HG03108 (cell line): ENCODE results near the gene CTNS.

Experiments used
- ATAC-seq: cut with Tn5 transposase; IDR thresholded peaks from one replicate; pipeline ENCODE4 v1.9.1; 2021; ENCODE audit warnings: moderate library complexity; ENCODE audit not compliant: unreplicated experiment

The CTNS gene

GRCh38 chr17:3636154-3636907 is at the start of gene CTNS, which contains the start of gene SHPK:
CTNS (plus strand) TSS chr17:3636760; CDS start chr17:3640207, 3,447 bp downstream.
SHPK (minus strand) TSS chr17:3636250; CDS start chr17:3636219, 31 bp downstream.
- peak; percentile 94 for ATAC-seq

- ATAC-seq, result no peak
These were observed 46.8 kb upstream of the CTNS start for GRCh38 chr17:3589784-3590183.

GRCh38 chr17:3590231-3590630 is 46.3 kb upstream of the CTNS start:
- no peak for ATAC-seq

GRCh38 chr17:3590768-3591167 is 45.8 kb upstream of the CTNS start:
- no peak for ATAC-seq

GRCh38 chr17:3592216-3592860 is 44.2 kb upstream of the CTNS start:
- ATAC-seq, result no peak

GRCh38 chr17:3593384-3593783 is 43.2 kb upstream of the CTNS start:
- no peak for ATAC-seq

GRCh38 chr17:3594051-3594800 is 42.3 kb upstream of the CTNS start:
- no peak for ATAC-seq

- no peak for ATAC-seq
These were observed 41.6 kb upstream of the CTNS start for GRCh38 chr17:3594976-3595375.

- ATAC-seq, result no peak
These were observed 39.6 kb upstream of the CTNS start for GRCh38 chr17:3596804-3597464.

- ATAC-seq, result no peak
These were observed 38.5 kb upstream of the CTNS start for GRCh38 chr17:3598078-3598477.

- no peak for ATAC-seq
These were observed 35.9 kb upstream of the CTNS start for GRCh38 chr17:3600529-3601205.

GRCh38 chr17:3602499-3602898 is 34.1 kb upstream of the CTNS start:
- ATAC-seq, result no peak

- ATAC-seq, result no peak
These were observed 33.3 kb upstream of the CTNS start for GRCh38 chr17:3603119-3603869.

GRCh38 chr17:3603870-3604259 is 32.7 kb upstream of the CTNS start:
- ATAC-seq, result no peak

GRCh38 chr17:3609689-3610088 is 26.9 kb upstream of the CTNS start:
- no peak for ATAC-seq

- no peak for ATAC-seq
These were observed 26.0 kb upstream of the CTNS start for GRCh38 chr17:3610523-3610922.

GRCh38 chr17:3613124-3613523 is 23.4 kb upstream of the CTNS start:
- ATAC-seq, result no peak

GRCh38 chr17:3615160-3615870 is 21.2 kb upstream of the CTNS start:
- no peak for ATAC-seq

- ATAC-seq, result no peak
These were observed 15.3 kb upstream of the CTNS start for GRCh38 chr17:3621146-3621720.
